IMR-90 (cell line): Measurements from ENCODE around the gene PGD. TPM values are rescaled to one million over a fixed set of nuclear protein-coding genes. Genes with fewer than 3 reads are reported as not detected.
A peak's percentile ranks its signal among the peaks of the same experiment; 100 is the strongest.
"Not testable (repeated sequence)": the region's sequence is repeated elsewhere in the genome, so short reads cannot be mapped to it uniquely, and the experiment has no call there.

Experiments used
- ATAC-seq: fragments of 200-7000 bp; cut with Tn5 transposase; 2 replicates; pipeline ENCODE4 v1.9.1; 2020; ENCODE audit warnings: low read depth, mild to moderate bottlenecking, moderate library complexity
- BruUV-seq: library from RNA; stranded (reverse); fragments of 400-500 nt; replicated peaks from 2 replicates; lab custom pipeline; 2021; lab: Mats Ljungman, UMichigan
- CTCF ChIA-PET: fragments of 300-600 bp; formaldehyde crosslinking; extraction: SDS; loops from one replicate; lab custom pipeline; 2021; ENCODE audit warnings: antibody characterized with exemption; lab: Yijun Ruan, JAX
- POLR2A ChIA-PET: fragments of 300-600 bp; sonication (Branson Sonifier 250); formaldehyde crosslinking; loops from one replicate; lab custom pipeline; 2022; ENCODE audit warnings: antibody characterized with exemption; ENCODE audit not compliant: unreplicated experiment; lab: Charles Lee
- DNase-seq: peaks from one replicate; pipeline ENCODE4 v3.0.0; 2013
- H2AFZ ChIP-seq: replicated peaks from 2 replicates; pipeline ENCODE3; 2013; ENCODE audit warnings: low read length, mild to moderate bottlenecking; ENCODE audit not compliant: poor library complexity
- H2AK5ac ChIP-seq: 2 replicates; pipeline ENCODE4 v1.6.1; 2013; ENCODE audit warnings: low read depth, low read length, inconsistent platforms
- H2AK9ac ChIP-seq: replicated peaks from 2 replicates; pipeline ENCODE3; 2013; ENCODE audit warnings: mild to moderate bottlenecking, low read depth, low read length, moderate library complexity; ENCODE audit not compliant: poor library complexity
- H2BK120ac ChIP-seq: 2 replicates; pipeline ENCODE4 v1.6.1; 2013; ENCODE audit warnings: low read depth, low read length, inconsistent platforms
- H2BK15ac ChIP-seq: 3 replicates; pipeline ENCODE4 v1.6.1; 2013; ENCODE audit warnings: low read depth, low read length, inconsistent platforms
- H2BK20ac ChIP-seq: 2 replicates; pipeline ENCODE4 v1.6.1; 2013; ENCODE audit warnings: low read depth, mild to moderate bottlenecking, inconsistent platforms, low read length, moderate library complexity
- H2BK5ac ChIP-seq: 2 replicates; pipeline ENCODE4 v1.6.1; 2013; ENCODE audit warnings: mild to moderate bottlenecking, low read depth, low read length, inconsistent platforms; ENCODE audit not compliant: poor library complexity, severe bottlenecking
- H3K14ac ChIP-seq: replicated peaks from 2 replicates; pipeline ENCODE4 v1.6.1; 2013; ENCODE audit warnings: low read depth, low read length, inconsistent platforms
- H3K18ac ChIP-seq: 2 replicates; pipeline ENCODE4 v1.6.1; 2013; ENCODE audit warnings: low read depth, low read length, control low read depth
- H3K23ac ChIP-seq: 2 replicates; pipeline ENCODE4 v1.6.1; 2013; ENCODE audit warnings: low read depth, low read length, inconsistent platforms
- H3K27ac ChIP-seq: 2 replicates; pipeline ENCODE4 v1.5.1; 2013; ENCODE audit warnings: mild to moderate bottlenecking, control low read depth, low read length; ENCODE audit not compliant: insufficient read depth
- H3K27me3 ChIP-seq: 2 replicates; pipeline ENCODE4 v1.6.1; 2013; ENCODE audit warnings: low read length; ENCODE audit not compliant: control insufficient read depth, insufficient read depth
- H3K36me3 ChIP-seq: 2 replicates; pipeline ENCODE4 v1.6.1; 2013; ENCODE audit warnings: low read length, mixed read lengths; ENCODE audit not compliant: control insufficient read depth, insufficient read depth
- H3K4ac ChIP-seq: 2 replicates; pipeline ENCODE4 v1.6.1; 2013; ENCODE audit warnings: low read depth, low read length, inconsistent platforms
- H3K4me1 ChIP-seq: 2 replicates; pipeline ENCODE4 v1.6.1; 2013; ENCODE audit warnings: low read length, mixed read lengths; ENCODE audit not compliant: control insufficient read depth, insufficient read depth
- H3K4me2 ChIP-seq: 2 replicates; pipeline ENCODE4 v1.6.1; 2013; ENCODE audit warnings: low read depth, mild to moderate bottlenecking, control low read depth, low read length, moderate library complexity
- H3K4me3 ChIP-seq: 2 replicates; pipeline ENCODE4 v1.5.1; 2013; ENCODE audit warnings: low read depth, mild to moderate bottlenecking, control low read depth, low read length, moderate library complexity; ENCODE audit not compliant: insufficient read depth
- H3K56ac ChIP-seq: 2 replicates; pipeline ENCODE4 v1.6.1; 2013; ENCODE audit warnings: low read length, inconsistent platforms; ENCODE audit not compliant: insufficient read depth; ENCODE audit errors: extremely low read depth
- H3K79me1 ChIP-seq, 2 experiments: 2 replicates each; pipeline ENCODE4 v1.6.1; 2013; ENCODE audit warnings: low read length in 2 of 2, inconsistent platforms in 1 of 2, low read depth in 1 of 2
- H3K9ac ChIP-seq: 2 replicates; pipeline ENCODE4 v1.6.1; 2013; ENCODE audit warnings: low read depth, low read length, control low read depth
- H3K9me1 ChIP-seq: 2 replicates; pipeline ENCODE4 v1.6.1; 2013; ENCODE audit warnings: low read length, inconsistent platforms; ENCODE audit not compliant: insufficient read depth
- H3K9me3 ChIP-seq: 2 replicates; pipeline ENCODE4 v1.6.1; 2013; ENCODE audit warnings: low read length; ENCODE audit not compliant: control insufficient read depth, insufficient read depth
- H4K20me1 ChIP-seq: 2 replicates; pipeline ENCODE4 v1.6.1; 2013; ENCODE audit warnings: low read length, inconsistent platforms; ENCODE audit not compliant: insufficient read depth
- H4K5ac ChIP-seq: 2 replicates; pipeline ENCODE4 v1.6.1; 2013; ENCODE audit warnings: mild to moderate bottlenecking, low read depth, low read length, control low read depth
- H4K8ac ChIP-seq, 2 experiments: 2 replicates each; pipeline ENCODE4 v1.6.1; 2013; ENCODE audit warnings: low read depth in 2 of 2, low read length in 2 of 2, control low read depth in 1 of 2, inconsistent platforms in 1 of 2
- H4K91ac ChIP-seq: 2 replicates; pipeline ENCODE4 v1.6.1; 2013; ENCODE audit warnings: low read depth, low read length, inconsistent platforms; ENCODE audit not compliant: insufficient read depth
- BHLHE40 ChIP-seq: fragments of 150-350 bp; IDR thresholded peaks from 2 replicates; pipeline ENCODE4 v1.6.1; 2016; ENCODE audit warnings: mild to moderate bottlenecking, low read depth, low read length
- CEBPB ChIP-seq: IDR thresholded peaks from 2 replicates; pipeline ENCODE4 v1.6.1; 2012; ENCODE audit warnings: low read depth, low read length, improper control_type of control experiment
- WGBS, 2 experiments: methylation state at CpG; one replicate each; pipeline versions ENCODE4 v1.1.5 to v1.1.7; 2013; ENCODE audit warnings: missing lambda C conversion rate in 2 of 2; ENCODE audit not compliant: insufficient read length in 1 of 2; ENCODE audit errors: extremely low coverage in 2 of 2; 5-methylcytosine and 5-hydroxymethylcytosine counted together
- dilution Hi-C: fragments of 300-500 bp; cut with HindIII; formaldehyde crosslinking; loops from one replicate; pipeline ENCODE4 v1.14.3; 2018; ENCODE audit warnings: low sequenced_read_pairs; ENCODE audit not compliant: unreplicated experiment
- in situ Hi-C: fragments of 300-500 bp; cut with MboI; formaldehyde crosslinking; loops from 3 replicates; pipeline ENCODE4 v1.14.3; 2019; ENCODE audit warnings: low sequenced_read_pairs, inconsistent platforms, mixed read lengths
- intact Hi-C: fragments of 100-400 bp; cut with micrococcal nuclease; formaldehyde crosslinking; loops from 2 replicates; pipeline ENCODE4 v1.10.0; 2022
- polyA plus RNA-seq, 3 experiments: library from polyadenylated mRNA; depleted of rRNA; stranded (reverse); fragments of >200 nt; gene quantifications; 2 replicates each; pipeline ENCODE4 v1.2.3, GENCODE V29; 2012; ENCODE audit warnings: low replicate concordance in 1 of 3
- total RNA-seq: library from RNA; depleted of rRNA; stranded (reverse); fragments of >200 nt; gene quantifications from 2 replicates; pipeline ENCODE4 v1.2.3, GENCODE V29; 2012

PGD gene
- total and polyA plus RNA-seq, 2 of the 4 experiments (the other 2 are of a cell fraction), result 118 to 216 TPM

GRCh38 chr1:10415211-10415930, 16.5 kb downstream of the PGD start (continued):
- TF ChIP-seq BHLHE40 (no peak), CEBPB (peak; percentile 77)

GRCh38 chr1:10415967-10416366, 17.1 kb downstream of the PGD start:
- Histone ChIP-seq H2BK5ac (peak overlapping the region; percentile 91), H2BK120ac (peak overlapping the region; percentile 72; the same call in 1 of the 2 replicates), H3K79me1 (peaks cover 0 to 22% of the 10 kb centered on the region in 2 experiments; a peak in 2 of 4 replicates), H4K91ac (peak overlapping the region; percentile 72), H4K5ac (peak overlapping the region; percentile 91), H2BK20ac (0 out of 2 replicates have a peak overlapping the region, but pooled peaks have one; percentile 34), H2BK15ac (peak overlapping the region; percentile 73; the same call in 1 of the 3 replicates), H3K4ac (0 out of 2 replicates have a peak overlapping the region, but pooled peaks have one; percentile 43), H3K36me3 (peaks cover 76% of the 10 kb centered on the region), H3K18ac (peak overlapping the region; percentile 47; the same call in 1 of the 2 replicates), H3K9me1 (peaks cover 10% of the 10 kb centered on the region), H3K27ac (peak overlapping the region; percentile 82; the same call in 1 of the 2 replicates), H4K8ac (peak overlapping the region in 1 of 2 experiments; percentile 55; a peak in 3 of 4 replicates)
- ATAC-seq, H3K27me3 ChIP-seq, H3K9me3 ChIP-seq, H3K23ac ChIP-seq, H4K20me1 ChIP-seq, H3K4me3 ChIP-seq, DNase-seq, H2AK5ac ChIP-seq, H3K9ac ChIP-seq, H2AFZ ChIP-seq, H3K4me1 ChIP-seq, H3K4me2 ChIP-seq, H2AK9ac ChIP-seq, intact Hi-C loops, H3K14ac ChIP-seq, dilution Hi-C loops, BruUV-seq, H3K56ac ChIP-seq: not testable (repeated sequence)
- POLR2A ChIA-PET, result interaction anchor here (0.6 kb wide), 1 partner anchor 147 kb away, joined by 3 read pairs; no protein-coding TSS in a partner anchor
- no CpG with 5 or more reads among the region's 1 CpG for WGBS, 2 experiments
- in situ Hi-C loops, result loop anchor here (5.0 kb wide), 1 partner anchor 39 kb away; no protein-coding TSS in a partner anchor
- CTCF ChIA-PET, result interaction anchor here (0.5 kb wide), 1 partner anchor 31 kb away, joined by 4 read pairs; no protein-coding TSS in a partner anchor

- H2BK20ac ChIP-seq, H3K9ac ChIP-seq, H2AFZ ChIP-seq, H3K9me3 ChIP-seq, H2BK5ac ChIP-seq, H3K27me3 ChIP-seq, ATAC-seq, intact Hi-C loops, H3K14ac ChIP-seq, H2BK120ac ChIP-seq, H3K23ac ChIP-seq, H3K4ac ChIP-seq, H2AK5ac ChIP-seq, POLR2A ChIA-PET, H3K4me3 ChIP-seq, H2AK9ac ChIP-seq, H3K56ac ChIP-seq, dilution Hi-C loops, H4K8ac ChIP-seq, H4K91ac ChIP-seq, BruUV-seq, H3K4me2 ChIP-seq, H3K4me1 ChIP-seq, H3K27ac ChIP-seq, DNase-seq, H2BK15ac ChIP-seq, H3K18ac ChIP-seq, H4K5ac ChIP-seq, H4K20me1 ChIP-seq: not testable (repeated sequence)
- Histone ChIP-seq H3K9me1 (peaks cover 10% of the 10 kb centered on the region), H3K79me1 (peaks cover 0 to 11% of the 10 kb centered on the region in 2 experiments; a peak in 2 of 4 replicates), H3K36me3 (peaks cover 60% of the 10 kb centered on the region)
- in situ Hi-C loops, result loop anchor here (5.0 kb wide), 1 partner anchor 41 kb away; no protein-coding TSS in a partner anchor
- WGBS, 2 experiments, result 100% methylated on average over 2 of the region's 8 CpGs; no CpG with 5 or more reads in 1 of the 2 experiments
- CTCF ChIA-PET, result interaction anchor here (0.6 kb wide), 1 partner anchor 80 kb away, joined by 4 read pairs; no protein-coding TSS in a partner anchor
These were observed 19.9 kb downstream of the PGD start for GRCh38 chr1:10418741-10419140.
